Spleen (tissue), 3 donors: ENCODE data around the gene SMAD7.

ENCODE experiments used
- POLR2A ChIP-seq, 3 donors: fragments of 450-650 bp; IDR thresholded peaks; one replicate each; pipeline ENCODE4 v1.5.1; 2017; ENCODE audit warnings: antibody characterized with exemption in 3 of 3, mild to moderate bottlenecking in 1 of 3
- POLR2AphosphoS5 ChIP-seq, 3 donors: sonication (generic); formaldehyde crosslinking; IDR thresholded peaks; one replicate each; pipeline ENCODE4 v1.5.1; 2017; ENCODE audit warnings: antibody characterized with exemption in 3 of 3

- no peak for TF ChIP-seq POLR2AphosphoS5 (IDR thresholded peaks at IDR 0.05)
- no peak for TF ChIP-seq POLR2A (IDR thresholded peaks at IDR 0.05)
Observed at GRCh38 chr18:48915626-48916425, 34.9 kb downstream of the SMAD7 start.
